ENCODE measurements around the gene AVL9. TPM values are rescaled to one million over a fixed set of nuclear protein-coding genes. Genes with fewer than 3 reads are reported as not detected.
A peak's percentile ranks its signal among the peaks of the same experiment; 100 is the strongest.

The AVL9 gene
- total and polyA plus RNA-seq, 9 of the 15 experiments (the other 6 are each of a cell fraction or from before 2014, with no cell fraction given): 6.4 to 66.2 (median 30.1) TPM

GRCh38 chr7:32494946-32495297, 367 bp upstream of the AVL9 start (continued):
- TF ChIP-seq XRCC3 (IDR thresholded peaks at IDR 0.05): no peak
- TF ChIP-seq ZBTB11 (CRISPR knock-in tag; IDR thresholded peaks at IDR 0.05): no peak
- TF ChIP-seq ZNF609 (CRISPR knock-in tag; IDR thresholded peaks at IDR 0.05; ENCODE audit: borderline replicate concordance): no peak
- no peak for TF ChIP-seq ZBTB34 (CRISPR knock-in tag; IDR thresholded peaks at IDR 0.05)
- TF ChIP-seq ZNF445 (CRISPR knock-in tag; IDR thresholded peaks at IDR 0.05; ENCODE audit: low read depth): no peak
- TF ChIP-seq TAF7 (tag; IDR thresholded peaks at IDR 0.05): peak; percentile 63; the same call in 1 of the 2 replicates
- peak; percentile 93 for TF ChIP-seq POLR2B (IDR thresholded peaks at IDR 0.05; ENCODE audit: low read depth, partially characterized antibody)
- TF ChIP-seq ZNF717 (CRISPR knock-in tag; IDR thresholded peaks at IDR 0.05): no peak
- peak; percentile 78 for TF ChIP-seq TBP (optimal IDR thresholded peaks at IDR 0.05; ENCODE audit: low read depth, low read length)
- no peak for TF ChIP-seq SFPQ (IDR thresholded peaks at IDR 0.05; ENCODE audit: low read depth, low read length)
- no peak for TF ChIP-seq ASH1L (IDR thresholded peaks at IDR 0.05; ENCODE audit: borderline replicate concordance, low read depth, partially characterized antibody)
- peak; percentile 40; the same call in 1 of the 2 replicates for TF ChIP-seq SMARCA4 (IDR thresholded peaks at IDR 0.05)
- peak; percentile 42; the same call in 1 of the 2 replicates for TF ChIP-seq NR2C1 (IDR thresholded peaks at IDR 0.05)
- TF ChIP-seq NR2C1 (tag; IDR thresholded peaks at IDR 0.05): no peak
- TF ChIP-seq ZNF436 (CRISPR knock-in tag; IDR thresholded peaks at IDR 0.05): no peak

Measured in K562 (cell line).